K562 (cell line): ENCODE measurements around the gene PCBD1. TPM values are rescaled to one million over a fixed set of nuclear protein-coding genes. Genes with fewer than 3 reads are reported as not detected.

Source experiments
- ARID1B ChIP-seq: fragments of 450-650 bp; IDR thresholded peaks from 2 replicates; pipeline ENCODE4 v1.6.1; 2016; ENCODE audit warnings: antibody characterized with exemption, mild to moderate bottlenecking, inconsistent platforms
- ATF3 ChIP-seq, 2 experiments: fragments of 450-650 bp in 1 of 2; sonication (generic) in 1 of 2; formaldehyde crosslinking in 1 of 2; IDR thresholded peaks in 1 of 2; conservative IDR thresholded peaks in 1 of 2; 2 replicates each; pipeline versions ENCODE4 v1.6.1 to v1.8.1; 2016 to 2023; ENCODE audit warnings: mild to moderate bottlenecking in 2 of 2, moderate library complexity in 2 of 2, inconsistent platforms in 1 of 2, missing genetic modification reagents in 1 of 2
- CBFA2T3 ChIP-seq: fragments of 450-650 bp; IDR thresholded peaks from 2 replicates; pipeline ENCODE4 v1.6.1; 2017
- ETS2 ChIP-seq: IDR thresholded peaks from 2 replicates; pipeline ENCODE4 v1.6.1; 2016; ENCODE audit warnings: borderline replicate concordance, missing genetic modification characterization, mild to moderate bottlenecking, moderate library complexity, missing compliant biosample characterization; ENCODE audit not compliant: poor library complexity, severe bottlenecking
- ETV6 ChIP-seq, 3 experiments: fragments of 150-350 bp in 1 of 3; sonication (generic) in 1 of 3; formaldehyde crosslinking in 1 of 3; IDR thresholded peaks; 2 replicates each; pipeline versions ENCODE4 v1.6.1 to v1.8.0; 2014 to 2022; ENCODE audit warnings: borderline replicate concordance in 2 of 3, low read depth in 2 of 3, antibody characterized with exemption in 1 of 3, low read length in 1 of 3, mild to moderate bottlenecking in 1 of 3, missing genetic modification reagents in 1 of 3
- FOXK2 ChIP-seq, 2 experiments: fragments of 450-650 bp; IDR thresholded peaks in 1 of 2; conservative IDR thresholded peaks in 1 of 2; 2 replicates each; pipeline ENCODE4 v1.6.1; 2016; ENCODE audit warnings: low read depth in 2 of 2, mild to moderate bottlenecking in 1 of 2
- FOXP1 ChIP-seq: sonication (generic); formaldehyde crosslinking; IDR thresholded peaks from 2 replicates; pipeline ENCODE4 v1.8.0; 2022; ENCODE audit warnings: mild to moderate bottlenecking, missing genetic modification reagents
- KLF16 ChIP-seq: IDR thresholded peaks from 2 replicates; pipeline ENCODE4 v1.6.1; 2016; ENCODE audit warnings: antibody characterized with exemption
- MEIS2 ChIP-seq: fragments of 450-650 bp; IDR thresholded peaks from 2 replicates; pipeline ENCODE4 v1.6.1; 2014; ENCODE audit warnings: mild to moderate bottlenecking; ENCODE audit not compliant: partially characterized antibody
- PBX2 ChIP-seq, 2 experiments: IDR thresholded peaks in 1 of 2; conservative IDR thresholded peaks in 1 of 2; 2 replicates each; pipeline ENCODE4 v1.6.1; 2016; ENCODE audit warnings: low read depth in 2 of 2, mild to moderate bottlenecking in 1 of 2, missing compliant biosample characterization in 1 of 2, missing genetic modification characterization in 1 of 2, moderate library complexity in 1 of 2
- SPI1 ChIP-seq: IDR thresholded peaks from 2 replicates; pipeline ENCODE4 v1.6.1; 2011; ENCODE audit warnings: low read depth, low read length, control low read depth, borderline replicate concordance
- TOE1 ChIP-seq, 2 experiments: fragments of 450-650 bp in 1 of 2; sonication (generic) in 1 of 2; formaldehyde crosslinking in 1 of 2; IDR thresholded peaks; 2 replicates each; pipeline versions ENCODE4 v1.7.1 to v1.8.0; 2016 to 2022; ENCODE audit warnings: borderline replicate concordance in 2 of 2, mild to moderate bottlenecking in 2 of 2, antibody characterized with exemption in 1 of 2, inconsistent platforms in 1 of 2, low read depth in 1 of 2, missing genetic modification reagents in 1 of 2, moderate library complexity in 1 of 2
- ZEB2 ChIP-seq: fragments of 450-650 bp; IDR thresholded peaks from 2 replicates; pipeline ENCODE4 v1.6.1; 2016
- ZNF212 ChIP-seq: fragments of 450-650 bp; formaldehyde crosslinking; IDR thresholded peaks from 2 replicates; pipeline ENCODE4 v1.4.0; 2020; ENCODE audit warnings: mild to moderate bottlenecking
- ZNF277 ChIP-seq: fragments of 250-450 bp; sonication (Bioruptor Pico); IDR thresholded peaks from 2 replicates; pipeline ENCODE4 v1.8.0; 2022; ENCODE audit warnings: inconsistent platforms, mild to moderate bottlenecking, moderate library complexity, borderline replicate concordance
- ZNF512 ChIP-seq: IDR thresholded peaks from 2 replicates; pipeline ENCODE4 v1.6.1; 2016; ENCODE audit warnings: missing genetic modification characterization, missing compliant biosample characterization
- polyA plus RNA-seq, 8 experiments: library from polyadenylated mRNA; depleted of rRNA in 4 of 8; stranded (reverse) in 5 of 8; unstranded in 3 of 8; fragments of >200 nt; fragmentation: Nextera tagmentation in 2 of 8; fragmentation: Illumina TruSeq in 1 of 8; extraction: Ambion mirVana in 2 of 8; extraction: Trizol in 1 of 8; gene quantifications; 2 replicates each; pipeline versions ENCODE4 v1.2.1 to v1.2.3, GENCODE V29; 2011 to 2014; ENCODE audit warnings: inconsistent platforms in 1 of 8, missing spikeins in 1 of 8
- total RNA-seq, 7 experiments: library from RNA; depleted of rRNA in 6 of 7; stranded (reverse); fragments of >200 nt in 6 of 7; fragmentation: Illumina TruSeq in 2 of 7; extraction: Trizol in 2 of 7; gene quantifications; 2 replicates each; pipeline versions ENCODE4 v1.2.1 to v1.2.3, GENCODE V29; 2011 to 2021; ENCODE audit warnings: low replicate concordance in 1 of 7

Gene PCBD1
- total and polyA plus RNA-seq, 9 of the 15 experiments (the other 6 are each of a cell fraction or from before 2014, with no cell fraction given), result 14.6 to 109 (median 57.0) TPM

- TF ChIP-seq ATF3 (IDR thresholded peaks at IDR 0.05) (no peak), ATF3 (CRISPR knock-in tag; conservative IDR thresholded peaks at IDR 0.05) (no peak), KLF16 (no peak; the same call in 1 of the 2 replicates), ARID1B (no peak), ZNF277 (CRISPR knock-in tag) (no peak), SPI1 (no peak), PBX2 (CRISPR knock-in tag; IDR thresholded peaks at IDR 0.05; ENCODE audit: low read depth) (no peak), PBX2 (tag; conservative IDR thresholded peaks at IDR 0.05; ENCODE audit: low read depth) (no peak), TOE1 (IDR thresholded peaks at IDR 0.05; ENCODE audit: borderline replicate concordance) (no peak), TOE1 (CRISPR knock-in tag; IDR thresholded peaks at IDR 0.05; ENCODE audit: borderline replicate concordance, low read depth) (no peak), CBFA2T3 (no peak), ETS2 (tag) (no peak), MEIS2 (no peak), ETV6 (IDR thresholded peaks at IDR 0.05; ENCODE audit: borderline replicate concordance in 1 of 2, low read depth in 2 of 2, low read length in 1 of 2) (no peak), ETV6 (CRISPR knock-in tag; IDR thresholded peaks at IDR 0.05; ENCODE audit: borderline replicate concordance) (no peak), ZNF512 (tag) (no peak), FOXP1 (CRISPR knock-in tag) (0 out of 2 replicates have a peak, but pooled peaks have one; percentile 45), FOXK2 (conservative IDR thresholded peaks at IDR 0.05 in 1 of 2, IDR thresholded peaks at IDR 0.05 in 1 of 2; ENCODE audit: low read depth in 2 of 2) (no peak), ZEB2 (no peak), ZNF212 (CRISPR knock-in tag) (no peak)
These were observed 37.2 kb upstream of the PCBD1 start (continued) for GRCh38 chr10:70925377-70926225.
